Measurements from ENCODE around the gene KLRD1. TPM values are rescaled to one million over a fixed set of nuclear protein-coding genes. Genes with fewer than 3 reads are reported as not detected.

The KLRD1 gene
- total and polyA plus RNA-seq, 4 donors = 0.10 to 1.4 (median 0.62) TPM

Other genes starting within 250 kb of the KLRD1 start
- gene CLEC1A, start 208.9 kb upstream of the KLRD1 start, total RNA-seq = 10 to 100 TPM in 1 of 2 donors, 1 to 10 TPM in 1; 6.9 to 14.9 TPM
- 1 to 10 TPM; 2.5 to 6.3 TPM for gene CLEC1A, start 208.9 kb upstream of the KLRD1 start, polyA plus RNA-seq (ENCODE audit: insufficient read length in 2 of 2)
- 1 to 10 TPM; 4.7 to 9.9 TPM for gene CLEC7A, start 177.7 kb upstream of the KLRD1 start, total RNA-seq
- 1 to 10 TPM; 2.5 to 4.4 TPM for gene CLEC7A, start 177.7 kb upstream of the KLRD1 start, polyA plus RNA-seq (ENCODE audit: insufficient read length in 2 of 2)
- 10 to 100 TPM in 1 of 2 donors, 1 to 10 TPM in 1; 6.3 to 27.2 TPM for gene OLR1, start 135.7 kb upstream of the KLRD1 start, total RNA-seq
- 10 to 100 TPM; 16.0 to 26.8 TPM for gene OLR1, start 135.7 kb upstream of the KLRD1 start, polyA plus RNA-seq (ENCODE audit: insufficient read length in 2 of 2)
- 1 to 10 TPM in 1 of 2 donors, under 1 TPM in 1; 0.83 to 1.8 TPM for gene TMEM52B, start 128.8 kb upstream of the KLRD1 start, total RNA-seq
- 1 to 10 TPM; 2.1 to 2.7 TPM for gene TMEM52B, start 128.8 kb upstream of the KLRD1 start, polyA plus RNA-seq (ENCODE audit: insufficient read length in 2 of 2)
- gene GABARAPL1, start 95.0 kb upstream of the KLRD1 start, total RNA-seq = 100 to 1,000 TPM; 115 to 185 TPM
- gene GABARAPL1, start 95.0 kb upstream of the KLRD1 start, polyA plus RNA-seq (ENCODE audit: insufficient read length in 2 of 2) = 100 to 1,000 TPM; 186 to 199 TPM
- 10 to 100 TPM in 1 of 2 donors, 1 to 10 TPM in 1; 4.6 to 10.1 TPM for gene KLRK1, start 82.2 kb downstream of the KLRD1 start, total RNA-seq
- 1 to 10 TPM; 2.1 to 4.8 TPM for gene KLRK1, start 82.2 kb downstream of the KLRD1 start, polyA plus RNA-seq (ENCODE audit: insufficient read length in 2 of 2)
- 1 to 10 TPM; 3.2 to 7.7 TPM for gene KLRC4, start 101.9 kb downstream of the KLRD1 start, total RNA-seq
- 1 to 10 TPM; 3.8 to 4.2 TPM for gene KLRC4, start 101.9 kb downstream of the KLRD1 start, polyA plus RNA-seq (ENCODE audit: insufficient read length in 2 of 2)
- gene KLRC3, start 112.7 kb downstream of the KLRD1 start, total RNA-seq = 10 to 100 TPM in 1 of 2 donors, 1 to 10 TPM in 1; 6.7 to 26.4 TPM
- 10 to 100 TPM in 1 of 2 donors, 1 to 10 TPM in 1; 5.3 to 10.4 TPM for gene KLRC3, start 112.7 kb downstream of the KLRD1 start, polyA plus RNA-seq (ENCODE audit: insufficient read length in 2 of 2)
- 10 to 100 TPM in 1 of 2 donors, 1 to 10 TPM in 1; 9.7 to 29.0 TPM for gene KLRC2, start 128.1 kb downstream of the KLRD1 start, total RNA-seq
- gene KLRC2, start 128.1 kb downstream of the KLRD1 start, polyA plus RNA-seq (ENCODE audit: insufficient read length in 2 of 2) = 10 to 100 TPM; 11.0 to 13.3 TPM
- gene KLRC1, start 145.5 kb downstream of the KLRD1 start, total RNA-seq = under 1 TPM in 1 of 2 donors, not detected in 1; 0.99 TPM
- 1 to 10 TPM; 1.6 to 1.9 TPM for gene KLRC1, start 145.5 kb downstream of the KLRD1 start, polyA plus RNA-seq (ENCODE audit: insufficient read length in 2 of 2)
- gene EIF2S3B, start 198.0 kb downstream of the KLRD1 start, total RNA-seq = under 1 TPM; 0.59 to 0.83 TPM
- 1 to 10 TPM in 1 of 2 donors, under 1 TPM in 1; 0.60 to 4.3 TPM for gene EIF2S3B, start 198.0 kb downstream of the KLRD1 start, polyA plus RNA-seq (ENCODE audit: insufficient read length in 2 of 2)